OCI-LY3 (cell line): Measurements from ENCODE around the gene TMEM242.

Experiments used
- H2AFZ ChIP-seq: fragments of 200-600, 300-600 bp; shearing (Covaris generic); 2 replicates; pipeline ENCODE4 v1.6.0; 2014; ENCODE audit warnings: antibody characterized with exemption, low read depth, low read length
- H3K27ac ChIP-seq: fragments of 200-600, 300-600 bp; sonication (generic); 2 replicates; pipeline ENCODE4 v1.5.1; 2014; ENCODE audit warnings: mild to moderate bottlenecking, low read length, moderate library complexity, mixed read lengths
- H3K27me3 ChIP-seq: fragments of 200-600, 300-600 bp; sonication (generic); 2 replicates; pipeline ENCODE4 v1.6.1; 2014; ENCODE audit warnings: low read depth, low read length, mixed read lengths
- H3K36me3 ChIP-seq: fragments of 200-600, 300-600 bp; sonication (generic); replicated peaks from 2 replicates; pipeline ENCODE3; 2014; ENCODE audit warnings: low read depth, low read length, mixed read lengths
- H3K4me1 ChIP-seq: fragments of 300-600, 200-600 bp; sonication (generic); 2 replicates; pipeline ENCODE4 v1.6.1; 2014; ENCODE audit warnings: low read length, mixed read lengths
- H3K4me2 ChIP-seq: fragments of 200-600, 300-600 bp; sonication (generic); 2 replicates; pipeline ENCODE4 v1.6.1; 2014; ENCODE audit warnings: low read length, mixed read lengths
- H3K4me3 ChIP-seq: fragments of 300-600, 200-600 bp; sonication (generic); 2 replicates; pipeline ENCODE4 v1.5.1; 2014; ENCODE audit warnings: antibody characterized with exemption, mild to moderate bottlenecking, low read length, moderate library complexity
- H3K79me2 ChIP-seq: fragments of 300-600, 200-600 bp; shearing (Covaris generic); 2 replicates; pipeline ENCODE4 v1.6.1; 2014; ENCODE audit warnings: mild to moderate bottlenecking, low read length, mixed read lengths
- H3K9ac ChIP-seq: fragments of 300-600, 200-600 bp; shearing (Covaris generic); 2 replicates; pipeline ENCODE4 v1.6.0; 2014; ENCODE audit warnings: mild to moderate bottlenecking, low read length, moderate library complexity
- H3K9me3 ChIP-seq: fragments of 200-600, 300-600 bp; shearing (Covaris generic); 2 replicates; pipeline ENCODE4 v1.6.1; 2014; ENCODE audit warnings: low read length, mixed read lengths; ENCODE audit not compliant: insufficient read depth
- H4K20me1 ChIP-seq: fragments of 200-600, 300-600 bp; sonication (generic); 2 replicates; pipeline ENCODE4 v1.6.1; 2016; ENCODE audit warnings: low read length, mixed read lengths; ENCODE audit not compliant: insufficient read depth
- EZH2phosphoT487 ChIP-seq: fragments of 200-600 bp; shearing (Covaris generic); IDR thresholded peaks from 2 replicates; pipeline ENCODE4 v1.6.1; 2018; ENCODE audit warnings: antibody characterized with exemption, mixed run types, low read depth
- TF ChIP-seq, protein P1 (sequence below): fragments of 200-600, 300-600 bp; sonication (generic); IDR thresholded peaks from 2 replicates; pipeline ENCODE4 v1.5.1; 2014; ENCODE audit warnings: antibody characterized with exemption, low read length, low read depth

Gene TMEM242

GRCh38 chr6:157268835-157269234 is 54.5 kb downstream of the TMEM242 start:
- no peaks in the 10 kb centered on the region for H3K36me3 ChIP-seq
- H3K9ac ChIP-seq = no peak overlapping the region
- no peak overlapping the region for H3K4me3 ChIP-seq
- H4K20me1 ChIP-seq = no peaks in the 10 kb centered on the region
- H3K79me2 ChIP-seq = no peaks in the 10 kb centered on the region
- H3K4me2 ChIP-seq = no peak overlapping the region
- H3K4me1 ChIP-seq = peaks cover 8% of the 10 kb centered on the region
- no peak for TF ChIP-seq EZH2phosphoT487
- TF ChIP-seq, protein P1, sequence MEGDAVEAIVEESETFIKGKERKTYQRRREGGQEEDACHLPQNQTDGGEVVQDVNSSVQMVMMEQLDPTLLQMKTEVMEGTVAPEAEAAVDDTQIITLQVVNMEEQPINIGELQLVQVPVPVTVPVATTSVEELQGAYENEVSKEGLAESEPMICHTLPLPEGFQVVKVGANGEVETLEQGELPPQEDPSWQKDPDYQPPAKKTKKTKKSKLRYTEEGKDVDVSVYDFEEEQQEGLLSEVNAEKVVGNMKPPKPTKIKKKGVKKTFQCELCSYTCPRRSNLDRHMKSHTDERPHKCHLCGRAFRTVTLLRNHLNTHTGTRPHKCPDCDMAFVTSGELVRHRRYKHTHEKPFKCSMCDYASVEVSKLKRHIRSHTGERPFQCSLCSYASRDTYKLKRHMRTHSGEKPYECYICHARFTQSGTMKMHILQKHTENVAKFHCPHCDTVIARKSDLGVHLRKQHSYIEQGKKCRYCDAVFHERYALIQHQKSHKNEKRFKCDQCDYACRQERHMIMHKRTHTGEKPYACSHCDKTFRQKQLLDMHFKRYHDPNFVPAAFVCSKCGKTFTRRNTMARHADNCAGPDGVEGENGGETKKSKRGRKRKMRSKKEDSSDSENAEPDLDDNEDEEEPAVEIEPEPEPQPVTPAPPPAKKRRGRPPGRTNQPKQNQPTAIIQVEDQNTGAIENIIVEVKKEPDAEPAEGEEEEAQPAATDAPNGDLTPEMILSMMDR = no peak
- H3K27me3 ChIP-seq = no peaks in the 10 kb centered on the region
- H3K9me3 ChIP-seq = no peaks in the 10 kb centered on the region
- no peak overlapping the region for H2AFZ ChIP-seq
- H3K27ac ChIP-seq = no peak overlapping the region

GRCh38 chr6:157268396-157268795 is 54.9 kb downstream of the TMEM242 start:
- Histone ChIP-seq H3K27ac (no peak overlapping the region), H3K36me3 (no peaks in the 10 kb centered on the region), H3K9me3 (no peaks in the 10 kb centered on the region), H3K4me1 (peaks cover 6% of the 10 kb centered on the region), H3K9ac (no peak overlapping the region), H3K79me2 (no peaks in the 10 kb centered on the region), H4K20me1 (no peaks in the 10 kb centered on the region), H3K4me3 (no peak overlapping the region), H3K4me2 (no peak overlapping the region), H3K27me3 (no peaks in the 10 kb centered on the region), H2AFZ (no peak overlapping the region)
- TF ChIP-seq, protein P1 = no peak
- no peak for TF ChIP-seq EZH2phosphoT487

DNA sequence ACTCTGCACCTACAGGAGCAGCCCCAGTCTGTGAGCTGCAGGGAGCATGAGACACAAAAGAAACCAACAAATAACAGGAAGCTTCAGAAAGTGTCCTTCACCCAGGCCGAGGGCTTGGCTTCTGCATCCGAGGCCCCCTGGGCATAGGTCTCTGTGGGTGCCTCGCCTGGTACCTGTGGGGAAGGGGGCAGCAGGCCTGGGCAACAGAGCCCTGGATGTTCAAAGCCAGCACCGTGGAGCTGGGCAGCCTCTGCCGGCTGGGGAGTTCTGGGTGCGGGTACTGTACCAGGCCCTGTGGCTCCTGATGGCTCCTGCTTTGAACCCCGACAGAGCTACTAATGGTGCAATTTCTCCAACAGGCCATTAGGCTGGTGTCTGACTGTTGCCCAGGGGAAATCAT is 55.7 kb downstream of the TMEM242 start:
- no peaks in the 10 kb centered on the region for H3K9me3 ChIP-seq
- H3K4me1 ChIP-seq = no peaks in the 10 kb centered on the region; the same call in 1 of the 2 replicates
- no peak overlapping the region for H3K4me2 ChIP-seq
- H3K27me3 ChIP-seq = no peaks in the 10 kb centered on the region
- no peak overlapping the region for H3K9ac ChIP-seq
- H3K36me3 ChIP-seq = no peaks in the 10 kb centered on the region
- H2AFZ ChIP-seq = no peak overlapping the region
- TF ChIP-seq EZH2phosphoT487 = no peak
- TF ChIP-seq, protein P1 = no peak
- H4K20me1 ChIP-seq = no peaks in the 10 kb centered on the region
- no peak overlapping the region for H3K27ac ChIP-seq
- no peaks in the 10 kb centered on the region for H3K79me2 ChIP-seq
- no peak overlapping the region for H3K4me3 ChIP-seq

DNA sequence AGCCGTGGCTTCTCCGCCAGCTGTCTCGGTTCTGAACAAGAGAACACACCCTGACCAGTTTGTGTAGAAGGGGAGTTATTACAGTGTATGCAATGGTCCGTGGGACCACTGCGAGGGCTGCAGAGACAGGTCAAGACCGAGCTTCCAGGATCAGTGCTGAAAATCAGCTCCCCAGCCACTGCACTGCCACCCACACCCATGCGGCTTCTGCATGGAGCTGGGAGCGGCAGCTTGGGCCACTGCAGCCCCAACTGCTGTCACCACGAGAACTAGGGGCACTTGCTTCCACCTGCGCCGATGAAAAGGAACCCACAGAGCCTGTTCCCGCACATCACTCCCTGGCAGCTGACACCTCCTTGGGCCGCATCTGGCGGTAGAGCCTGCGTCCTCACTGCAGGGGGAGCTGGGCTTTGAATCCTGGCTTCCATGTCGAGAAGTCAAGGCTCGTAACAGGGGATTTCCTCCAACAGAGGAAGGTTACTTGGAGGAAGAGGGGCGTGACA is 56.2 kb downstream of the TMEM242 start:
- H3K9me3 ChIP-seq = no peaks in the 10 kb centered on the region
- no peak overlapping the region for H3K9ac ChIP-seq
- no peak overlapping the region for H3K4me3 ChIP-seq
- no peaks in the 10 kb centered on the region for H3K27me3 ChIP-seq
- no peaks in the 10 kb centered on the region for H3K4me1 ChIP-seq
- no peak for TF ChIP-seq EZH2phosphoT487
- TF ChIP-seq, protein P1 = no peak
- no peaks in the 10 kb centered on the region for H4K20me1 ChIP-seq
- H3K79me2 ChIP-seq = no peaks in the 10 kb centered on the region
- H3K36me3 ChIP-seq = no peaks in the 10 kb centered on the region
- H3K4me2 ChIP-seq = no peak overlapping the region
- H3K27ac ChIP-seq = no peak overlapping the region
- no peak overlapping the region for H2AFZ ChIP-seq
